Activated CD4-positive, CD25-positive, alpha-beta regulatory T cell treated with anti-CD3 and anti-CD28 coated beads, Interleukin-2, amount 50 U/mL, for 16 hours (primary cell): ENCODE data around the gene PRSS23.
"Not testable (repeated sequence)": the region's sequence is repeated elsewhere in the genome, so short reads cannot be mapped to it uniquely, and the experiment has no call there.

Source experiments
- DNase-seq: peaks from one replicate; pipeline ENCODE4 v3.0.0-alpha.2; 2020; ENCODE audit warnings: low read depth, low spot score

Gene PRSS23

DNA sequence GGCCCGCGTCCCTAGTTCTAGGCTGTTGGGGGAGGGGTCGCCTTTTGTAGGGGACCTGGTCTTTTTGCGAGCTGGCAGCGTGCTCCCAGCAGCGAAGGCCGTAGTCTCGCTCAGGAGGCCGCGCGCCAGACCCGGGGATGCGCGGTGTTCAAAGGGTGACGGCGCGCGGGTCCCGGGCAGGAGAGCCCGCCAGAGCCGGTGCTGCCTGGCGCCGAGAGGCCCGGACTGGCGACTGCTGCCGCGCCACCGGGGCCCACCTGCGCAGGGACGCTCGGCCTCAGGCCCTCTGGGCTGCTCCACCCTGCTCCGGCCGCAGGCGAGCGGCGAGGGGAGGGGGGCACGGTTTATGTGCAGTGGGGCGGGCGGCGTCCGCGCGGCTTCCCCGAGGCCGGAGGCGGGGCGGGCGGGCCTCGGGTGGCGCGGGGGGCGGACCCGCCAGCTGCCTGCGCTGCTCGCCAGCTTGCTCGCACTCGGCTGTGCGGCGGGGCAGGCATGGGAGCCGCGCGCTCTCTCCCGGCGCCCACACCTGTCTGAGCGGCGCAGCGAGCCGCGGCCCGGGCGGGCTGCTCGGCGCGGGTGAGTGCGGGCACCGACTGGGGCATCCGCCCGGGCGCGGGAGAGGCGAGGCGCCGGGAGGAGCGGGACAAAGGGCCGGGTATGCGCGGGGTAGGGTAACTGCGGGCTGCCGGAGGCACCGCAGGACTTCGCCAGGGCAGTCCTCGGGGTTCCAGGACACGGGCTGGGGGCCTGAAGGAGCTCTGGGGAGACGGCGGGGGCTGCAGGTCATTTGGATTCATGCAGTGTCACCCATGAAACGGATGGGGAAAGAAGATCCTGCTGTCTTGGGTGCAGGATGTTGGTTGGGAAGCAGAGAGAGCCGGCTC, at the start of gene PRSS23:
Gene PRSS23, plus strand, starts transcription at position 467 of the 884 bp plus-strand sequence. CDS start 7,102 bp downstream, outside the sequence.
- DNase-seq: no peak

DNA sequence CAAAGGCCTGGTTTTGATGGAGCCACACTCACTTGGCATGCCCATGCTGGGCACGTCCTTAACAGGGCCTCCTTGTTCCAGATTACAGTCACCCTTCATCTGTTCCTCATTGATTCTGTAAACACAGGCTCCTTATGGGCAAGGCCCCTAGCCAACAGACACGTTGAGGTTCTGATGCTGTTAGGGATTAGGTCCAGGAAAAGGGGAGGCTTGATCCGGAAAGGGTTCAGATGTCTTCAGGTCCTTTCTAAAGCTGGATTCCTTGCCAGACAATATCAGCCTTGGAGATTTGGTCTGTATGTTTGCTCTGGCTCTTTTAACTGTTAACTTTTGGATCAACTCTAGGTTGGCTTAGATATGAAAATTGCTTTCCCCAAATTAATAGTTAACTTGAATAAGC, 46.9 kb upstream of the PRSS23 start:
- DNase-seq: no peak

DNA sequence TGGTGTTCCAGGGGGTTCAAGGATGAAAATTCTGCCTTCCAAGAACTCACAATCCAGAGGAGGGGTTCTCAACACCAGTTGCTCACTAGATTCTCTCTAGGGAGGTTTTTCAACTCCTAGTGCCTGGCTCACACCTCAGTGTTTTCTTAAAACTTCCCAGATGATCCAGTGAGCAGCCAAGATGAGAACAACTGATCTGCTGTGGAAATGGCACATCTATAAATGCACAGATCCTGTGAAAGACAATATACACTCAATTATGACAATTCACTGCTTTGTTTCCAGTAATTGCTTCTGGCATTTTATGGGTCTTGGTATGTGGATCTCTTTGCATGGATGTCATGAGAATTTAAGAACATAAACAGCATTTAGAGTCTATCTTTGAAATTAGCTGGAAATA, 45.2 kb upstream of the PRSS23 start:
- DNase-seq: no peak

GRCh38 chr11:86758171-86758570, 42.2 kb upstream of the PRSS23 start:
- DNase-seq: no peak

GRCh38 chr11:86760577-86760976, 39.8 kb upstream of the PRSS23 start:
- DNase-seq: no peak

- no peak for DNase-seq
Measured at GRCh38 chr11:86761978-86762377, 38.4 kb upstream of the PRSS23 start.

DNA sequence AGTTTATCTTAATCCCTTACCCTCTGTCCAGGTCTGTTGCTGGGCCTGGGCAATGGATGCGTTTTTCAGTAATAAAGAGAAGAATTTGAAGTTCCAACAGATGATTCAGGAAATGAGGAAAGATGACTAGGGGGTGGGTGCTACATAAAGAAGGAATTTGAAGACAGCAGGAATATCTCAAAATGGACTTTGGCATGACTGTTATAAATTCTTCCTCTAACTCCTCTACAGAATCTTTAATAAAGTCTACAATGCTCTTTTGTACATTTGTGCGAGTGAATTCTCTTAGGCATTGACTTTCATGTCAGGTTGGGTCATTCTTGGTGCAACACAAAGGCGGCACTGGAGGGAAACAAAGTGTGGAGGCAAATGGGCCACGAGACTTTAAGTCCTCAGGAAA, 35.1 kb upstream of the PRSS23 start:
- DNase-seq: no peak

GRCh38 chr11:86765878-86766277, 34.5 kb upstream of the PRSS23 start:
- no peak for DNase-seq

- DNase-seq: no peak
Measured at GRCh38 chr11:86769219-86769618, 31.1 kb upstream of the PRSS23 start.

GRCh38 chr11:86770473-86771027, 29.8 kb upstream of the PRSS23 start:
- DNase-seq: not testable (repeated sequence)

DNA sequence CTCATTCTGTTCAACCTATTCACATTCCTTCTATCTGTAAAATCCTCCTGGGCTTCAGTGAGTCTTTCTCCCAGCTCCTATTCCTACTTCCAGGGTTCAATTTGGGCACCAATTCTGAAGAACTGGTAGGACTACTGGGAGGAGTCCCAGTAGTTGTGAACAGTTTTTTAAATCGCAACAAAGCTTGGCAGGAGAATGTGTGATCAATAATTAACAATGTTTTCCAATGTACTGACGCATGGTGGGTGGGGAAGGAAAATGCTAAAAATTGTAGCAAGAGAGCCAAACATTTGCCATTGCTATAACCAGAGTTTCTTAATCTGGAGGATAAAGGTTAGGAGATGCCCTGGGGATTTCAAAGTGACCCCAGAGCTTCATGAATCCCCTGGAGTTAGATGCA, 27.3 kb upstream of the PRSS23 start:
- DNase-seq: no peak

DNA sequence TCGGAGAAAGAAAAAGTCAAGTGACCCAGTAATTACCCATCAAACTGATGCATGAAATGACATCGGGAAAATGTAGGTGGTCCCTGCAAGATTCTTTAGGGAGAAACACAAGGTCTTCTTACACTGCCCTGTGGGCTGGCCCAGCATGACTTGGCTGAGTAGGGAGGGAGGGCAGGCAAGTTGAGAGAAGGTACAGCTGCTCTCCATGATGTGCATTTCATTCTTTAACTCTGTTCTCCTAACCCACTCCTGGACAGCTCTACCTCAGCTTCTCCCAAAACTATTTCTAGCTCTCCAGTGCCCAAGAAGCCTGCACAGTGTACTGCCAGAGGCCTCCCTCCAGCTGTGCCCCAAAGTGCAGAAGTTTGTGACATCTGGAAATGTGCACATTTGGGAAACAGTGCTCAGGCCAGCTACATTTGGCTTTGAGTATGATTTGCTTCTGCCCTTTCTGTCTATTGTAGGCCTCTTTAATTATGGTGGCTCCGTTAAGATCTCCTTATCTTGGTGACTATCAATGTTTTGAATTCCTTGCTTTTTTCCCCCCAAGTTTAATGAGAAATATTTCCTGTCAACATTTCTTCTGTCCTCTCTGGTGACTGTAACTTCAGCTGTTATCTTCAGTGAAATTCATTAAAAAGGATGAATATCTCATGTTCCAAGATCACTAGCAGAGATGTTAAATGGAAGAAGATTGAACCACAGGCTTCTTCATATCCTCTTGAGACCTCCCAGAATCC, 26.7 kb upstream of the PRSS23 start:
- DNase-seq: no peak

DNA sequence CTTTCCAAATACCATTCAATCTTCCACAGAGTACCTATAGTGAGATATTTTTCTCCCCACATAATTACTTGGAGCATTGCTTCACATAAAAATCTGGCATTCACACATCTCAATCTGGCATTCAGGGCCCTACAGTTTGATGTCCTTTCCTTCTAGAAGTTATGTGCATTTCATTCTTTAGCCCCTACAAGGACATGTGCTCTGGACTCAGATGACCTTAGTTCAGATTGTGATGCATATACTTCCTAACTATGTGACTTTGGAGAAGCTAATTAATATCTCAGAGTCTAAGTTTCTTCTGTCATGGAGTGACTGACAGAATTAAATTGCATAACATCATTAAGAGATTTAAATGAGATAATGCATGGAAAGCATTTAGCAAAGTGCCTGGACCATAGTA, 25.9 kb upstream of the PRSS23 start:
- no peak for DNase-seq

DNA sequence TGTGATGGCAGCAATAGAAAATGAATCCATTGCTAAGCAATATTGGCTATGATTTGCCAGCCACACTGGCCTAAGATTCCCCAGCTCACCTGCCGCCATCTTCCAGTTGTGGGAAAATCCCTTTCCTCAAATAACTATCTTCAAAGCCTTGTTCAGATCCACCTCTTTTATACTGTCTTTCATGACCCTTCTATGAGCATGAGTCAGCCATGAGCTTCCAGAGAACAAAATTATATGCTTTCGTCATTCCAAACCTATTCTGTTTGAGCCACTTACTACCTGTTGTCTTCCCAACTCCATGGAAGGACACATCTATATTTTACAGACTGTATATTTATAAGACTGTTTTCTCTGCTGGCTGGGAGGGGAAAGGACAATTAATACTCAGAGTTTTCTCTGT, 25.0 kb upstream of the PRSS23 start:
- DNase-seq: no peak

DNA sequence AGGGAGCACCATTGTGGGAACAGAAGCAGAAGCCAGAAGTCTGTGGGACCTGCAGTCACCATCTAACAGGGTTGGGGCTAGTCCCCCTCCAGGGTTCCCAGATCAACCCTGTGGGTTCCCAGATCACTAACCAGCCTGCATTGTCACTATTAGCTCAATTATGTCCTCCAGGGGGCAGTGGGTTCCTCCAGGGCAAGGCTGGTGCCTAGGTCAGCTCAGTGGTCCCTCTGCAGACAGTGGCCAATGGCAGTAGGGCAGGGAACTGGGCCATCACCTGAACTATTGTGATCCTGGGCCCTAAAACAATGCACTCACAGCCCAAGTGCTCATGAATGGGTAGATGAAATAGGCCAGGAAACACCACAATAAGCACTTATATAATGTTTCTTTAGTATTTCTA, 18.8 kb upstream of the PRSS23 start:
- DNase-seq: no peak

DNA sequence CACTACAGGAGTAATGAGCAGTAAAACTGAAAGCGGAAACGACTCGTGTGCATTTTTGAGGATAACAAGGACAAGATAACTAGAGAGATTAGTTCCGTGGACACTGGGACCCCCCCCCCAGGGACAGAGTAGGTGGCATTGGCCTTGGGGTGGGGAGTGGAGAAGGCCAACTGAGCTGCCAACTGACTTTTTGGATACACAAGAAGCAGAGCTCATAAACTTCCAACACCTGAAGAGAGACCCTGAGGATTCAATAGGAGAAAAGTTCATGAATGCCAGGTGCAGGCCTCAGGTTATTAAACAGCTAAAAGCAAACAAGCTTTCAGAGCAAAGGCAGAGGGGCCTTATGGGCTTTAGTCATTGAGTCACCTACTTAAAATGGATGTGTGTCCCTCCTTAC, 17.6 kb upstream of the PRSS23 start:
- DNase-seq: no peak

GRCh38 chr11:86783661-86784060, 16.7 kb upstream of the PRSS23 start:
- no peak for DNase-seq

DNA sequence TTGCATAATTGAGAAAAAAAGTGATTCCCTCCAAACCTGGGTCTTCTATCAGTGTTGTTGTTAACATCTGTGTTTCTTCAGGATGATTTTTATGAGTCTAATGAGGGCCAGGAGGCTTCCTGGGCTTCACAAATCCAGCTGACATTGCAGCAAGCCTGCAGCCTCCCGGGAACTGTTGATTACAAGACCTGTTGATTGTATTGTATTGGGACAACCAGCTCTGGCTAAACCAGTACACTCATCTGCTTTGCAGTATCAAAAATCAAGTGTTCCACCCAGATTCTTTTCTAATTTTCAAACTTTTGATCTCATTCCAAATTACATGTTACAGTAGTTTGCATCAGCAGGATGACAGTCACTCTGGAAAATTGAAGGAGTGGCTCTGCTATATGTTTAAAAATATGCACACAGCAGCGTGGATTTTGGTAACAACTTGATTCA, 16.1 kb upstream of the PRSS23 start:
- no peak for DNase-seq

DNA sequence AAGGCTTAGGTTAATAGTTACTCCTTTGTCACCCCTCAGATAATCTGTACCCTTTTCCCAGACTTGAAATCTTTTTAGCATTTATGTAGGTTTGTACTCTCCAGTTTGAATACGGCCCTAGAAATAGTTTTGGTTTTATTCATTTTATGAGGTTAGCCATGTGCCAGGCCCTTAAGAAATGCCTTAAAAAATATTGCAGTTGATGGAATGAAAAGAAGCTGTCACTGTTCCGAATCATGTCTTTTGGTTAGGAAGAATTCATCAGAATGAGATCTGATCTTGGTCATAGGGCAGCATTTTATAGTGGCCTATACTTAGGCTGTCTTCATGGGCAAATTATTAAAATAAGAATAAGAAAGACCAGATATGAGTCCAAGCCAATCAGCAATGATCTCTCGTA, 14.8 kb upstream of the PRSS23 start:
- no peak for DNase-seq

GRCh38 chr11:86787018-86787536, 13.3 kb upstream of the PRSS23 start:
- DNase-seq: no peak

- no peak for DNase-seq
Measured at GRCh38 chr11:86787656-86788055, 12.7 kb upstream of the PRSS23 start.

- no peak for DNase-seq
Measured at GRCh38 chr11:86790195-86790725, 10.1 kb upstream of the PRSS23 start.
